Dendritic cell treated with granulocyte-macrophage colony-stimulating factor and Interleukin-4, amounts not matched to agents 40 ng/mL and 50 ng/mL, for 4 days (primary cell): Measurements from ENCODE around the gene PPARA.

Source experiments
- H3K27ac Mint-ChIP-seq: one replicate; pipeline ENCODE4 v1.8.0; 2022; ENCODE audit warnings: mild to moderate bottlenecking, mixed read lengths
- H3K27me3 Mint-ChIP-seq: one replicate; pipeline ENCODE4 v1.8.0; 2022; ENCODE audit warnings: mild to moderate bottlenecking, mixed read lengths
- H3K36me3 Mint-ChIP-seq: one replicate; pipeline ENCODE4 v1.8.0; 2022; ENCODE audit warnings: low read depth, mixed read lengths
- H3K4me1 Mint-ChIP-seq: one replicate; pipeline ENCODE4 v1.8.0; 2022; ENCODE audit warnings: low read depth, mixed read lengths
- H3K4me3 Mint-ChIP-seq: one replicate; pipeline ENCODE4 v1.8.0; 2022; ENCODE audit warnings: mild to moderate bottlenecking, moderate library complexity, mixed read lengths
- H3K9me3 Mint-ChIP-seq: one replicate; pipeline ENCODE4 v1.8.0; 2022; ENCODE audit warnings: mixed read lengths
- intact Hi-C: fragments of 100-400 bp; cut with micrococcal nuclease; formaldehyde crosslinking; loops from one replicate; pipeline ENCODE4 v1.15.0; 2022

Gene PPARA

GRCh38 chr22:46172522-46173110, 22.3 kb downstream of the PPARA start:
- Mint-ChIP-seq H3K27ac (no peak overlapping the region), H3K4me1 (peaks cover 26% of the 10 kb centered on the region), H3K9me3 (peaks cover 4% of the 10 kb centered on the region), H3K36me3 (peaks cover 42% of the 10 kb centered on the region), H3K27me3 (no peaks in the 10 kb centered on the region), H3K4me3 (no peak overlapping the region)
- intact Hi-C loops, result no loop called here

DNA sequence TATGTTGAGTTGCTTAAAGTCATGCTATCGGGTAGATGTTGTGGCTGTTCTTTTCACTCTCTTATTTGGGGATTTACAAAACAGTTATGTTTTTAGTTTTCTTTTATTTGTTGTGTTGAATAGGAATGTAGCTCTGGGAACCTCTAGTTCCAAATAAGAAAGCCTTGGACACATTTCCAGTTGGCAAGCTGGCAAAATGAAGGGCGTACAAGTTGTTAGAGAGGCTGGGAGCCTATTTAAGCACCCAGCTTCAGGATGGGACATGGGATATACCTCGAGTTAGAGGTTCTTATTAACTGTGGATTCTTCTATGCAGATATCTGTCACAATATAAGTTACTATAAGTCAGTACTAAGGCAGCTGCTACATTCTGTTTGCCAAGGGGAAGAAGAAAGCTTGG, 22.8 kb downstream of the PPARA start:
- Mint-ChIP-seq H3K9me3 (peaks cover 9% of the 10 kb centered on the region), H3K4me1 (peaks cover 26% of the 10 kb centered on the region), H3K27me3 (no peaks in the 10 kb centered on the region), H3K27ac (no peak overlapping the region), H3K36me3 (peaks cover 47% of the 10 kb centered on the region), H3K4me3 (no peak overlapping the region)
- intact Hi-C loops, result no loop called here

DNA sequence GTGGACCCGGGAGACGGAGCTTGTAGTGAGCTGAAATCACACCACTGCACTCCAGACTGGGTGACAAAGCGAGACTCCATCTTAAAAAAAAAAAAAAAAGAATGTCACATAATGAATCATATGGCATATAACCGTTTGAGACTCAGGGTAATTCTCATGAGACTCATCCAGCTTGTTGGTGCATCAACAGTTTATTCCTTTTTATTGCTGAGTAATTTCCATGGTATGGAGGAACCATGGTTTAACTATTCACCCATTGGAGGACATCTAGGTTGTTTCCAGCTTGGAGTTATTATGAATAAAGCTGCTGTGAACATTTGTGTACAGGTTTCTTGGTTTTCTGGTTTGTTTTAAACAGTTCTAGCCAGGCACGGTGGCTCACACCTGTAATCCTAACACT, 25.3 kb downstream of the PPARA start:
- no peak overlapping the region for H3K4me3 Mint-ChIP-seq
- intact Hi-C loops, result no loop called here
- no peaks in the 10 kb centered on the region for H3K27me3 Mint-ChIP-seq
- peaks cover 34% of the 10 kb centered on the region for H3K9me3 Mint-ChIP-seq
- H3K36me3 Mint-ChIP-seq, result peaks cover 63% of the 10 kb centered on the region
- peaks cover 21% of the 10 kb centered on the region for H3K4me1 Mint-ChIP-seq
- H3K27ac Mint-ChIP-seq, result no peak overlapping the region

DNA sequence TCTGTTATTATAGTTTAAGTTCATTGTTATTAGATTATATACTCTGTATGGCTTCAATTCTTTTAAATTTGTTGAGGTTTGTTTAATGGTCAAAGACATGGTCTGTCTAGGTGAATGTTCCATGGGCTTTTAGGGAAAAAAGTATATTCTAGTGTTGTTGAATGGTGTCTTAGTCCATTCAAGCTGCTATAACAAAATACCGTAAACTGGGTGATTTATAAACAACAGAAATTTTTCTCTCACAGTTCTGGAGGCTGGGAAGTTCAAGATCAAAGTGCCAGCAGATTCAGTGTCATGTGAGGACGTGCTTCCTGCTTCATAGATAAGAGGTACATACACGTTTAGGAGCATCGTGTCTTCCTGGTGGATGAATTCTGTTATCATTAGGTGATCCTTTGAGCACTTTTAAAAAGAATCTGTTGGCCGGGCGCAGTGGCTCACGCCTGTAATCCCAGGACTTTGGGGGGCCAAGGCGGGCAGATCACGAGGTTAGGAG, 26.2 kb downstream of the PPARA start:
- intact Hi-C loops, result no loop called here
- Mint-ChIP-seq H3K4me3 (no peak overlapping the region), H3K9me3 (peaks cover 43% of the 10 kb centered on the region), H3K27ac (no peak overlapping the region), H3K27me3 (no peaks in the 10 kb centered on the region), H3K4me1 (peaks cover 12% of the 10 kb centered on the region), H3K36me3 (peaks cover 67% of the 10 kb centered on the region)

DNA sequence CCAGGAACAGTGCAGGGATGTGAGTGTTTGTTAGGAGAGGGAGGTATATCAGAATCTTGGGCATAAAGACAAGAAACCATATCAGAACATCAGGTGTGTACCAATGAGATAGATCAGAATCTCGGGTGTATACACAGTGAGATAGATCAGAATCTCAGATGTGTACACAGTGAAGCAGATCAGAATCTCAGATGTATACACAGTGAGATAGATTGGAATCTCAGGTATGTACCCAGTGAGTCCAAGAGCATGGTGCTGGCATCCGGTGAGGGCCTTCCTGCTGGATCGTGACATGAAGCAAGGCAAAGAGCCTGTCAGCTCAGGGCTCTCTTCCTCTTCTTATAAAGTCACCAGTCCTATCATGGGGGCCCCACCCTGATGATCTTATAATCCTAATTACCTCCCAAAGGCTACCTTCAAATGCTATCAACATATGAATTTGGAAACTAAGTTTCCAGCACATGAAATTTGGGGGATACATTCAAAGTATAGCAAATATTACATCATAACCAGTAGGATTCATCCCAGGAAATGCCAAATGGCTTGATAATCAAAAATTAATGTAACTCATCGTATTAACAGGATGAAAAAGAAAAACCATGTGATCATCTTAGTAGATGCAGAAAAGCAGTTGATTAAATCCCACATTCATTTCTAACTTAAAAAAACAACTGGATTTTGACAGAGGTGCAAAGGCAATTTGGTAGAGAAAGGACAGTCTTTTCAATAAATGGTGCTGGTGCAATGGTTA, 28.6 kb downstream of the PPARA start:
- H3K4me3 Mint-ChIP-seq, result no peak overlapping the region
- peaks cover 44% of the 10 kb centered on the region for H3K9me3 Mint-ChIP-seq
- H3K27ac Mint-ChIP-seq, result no peak overlapping the region
- peaks cover 3% of the 10 kb centered on the region for H3K4me1 Mint-ChIP-seq
- peaks cover 79% of the 10 kb centered on the region for H3K36me3 Mint-ChIP-seq
- no peaks in the 10 kb centered on the region for H3K27me3 Mint-ChIP-seq
- intact Hi-C loops, result no loop called here

- Mint-ChIP-seq H3K36me3 (peaks cover 79% of the 10 kb centered on the region), H3K27ac (no peak overlapping the region), H3K4me3 (no peak overlapping the region), H3K9me3 (peaks cover 44% of the 10 kb centered on the region), H3K27me3 (no peaks in the 10 kb centered on the region), H3K4me1 (peaks cover 8% of the 10 kb centered on the region)
- intact Hi-C loops, result no loop called here
These were observed 29.4 kb downstream of the PPARA start for GRCh38 chr22:46179748-46180147.

GRCh38 chr22:46180370-46181137, 30.2 kb downstream of the PPARA start:
- intact Hi-C loops, result no loop called here
- Mint-ChIP-seq H3K9me3 (peaks cover 44% of the 10 kb centered on the region), H3K4me1 (peaks cover 16% of the 10 kb centered on the region), H3K4me3 (no peak overlapping the region), H3K36me3 (peaks cover 79% of the 10 kb centered on the region), H3K27ac (no peak overlapping the region), H3K27me3 (no peaks in the 10 kb centered on the region)

DNA sequence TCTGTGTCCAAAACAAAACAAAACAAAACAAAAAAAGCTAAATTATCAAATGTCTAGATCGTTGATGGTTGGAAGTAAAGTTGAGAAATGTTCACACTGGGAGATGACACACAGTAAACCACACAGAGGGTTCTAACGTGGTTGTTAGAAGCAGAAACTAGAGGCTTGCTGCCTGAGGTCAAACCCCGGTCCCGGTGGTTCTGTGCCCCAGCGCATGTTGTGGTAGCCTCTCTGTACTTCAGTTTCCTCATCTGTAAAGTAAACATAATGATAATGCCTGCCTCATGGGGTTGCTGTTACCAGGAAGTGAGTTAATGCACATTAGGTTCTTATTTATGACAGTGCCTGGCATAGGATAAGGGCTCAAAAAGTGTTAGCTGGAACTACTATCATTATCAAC, 33.4 kb downstream of the PPARA start:
- intact Hi-C loops, result no loop called here
- Mint-ChIP-seq H3K4me3 (no peak overlapping the region), H3K27me3 (no peaks in the 10 kb centered on the region), H3K9me3 (peaks cover 29% of the 10 kb centered on the region), H3K27ac (no peak overlapping the region), H3K36me3 (peaks cover 65% of the 10 kb centered on the region), H3K4me1 (peaks cover 16% of the 10 kb centered on the region)

DNA sequence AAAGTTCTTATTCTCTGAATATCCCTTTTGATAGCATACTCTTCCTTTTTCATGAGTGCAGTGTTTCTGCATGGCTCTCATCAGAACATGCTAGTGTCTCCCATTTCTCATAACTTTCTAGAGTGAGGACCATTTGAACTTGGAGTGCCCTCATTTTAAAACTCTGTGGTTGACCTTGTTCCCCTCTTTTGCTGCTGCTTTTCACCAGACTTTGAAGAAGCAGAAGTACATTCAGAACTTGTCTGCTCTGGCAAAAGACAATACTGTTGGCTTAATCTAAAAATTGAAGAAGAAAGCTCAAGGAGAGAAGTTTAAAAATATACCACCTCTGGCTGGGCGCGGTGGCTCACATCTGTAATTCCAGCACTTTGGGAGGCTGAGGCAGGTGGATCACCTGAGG, 35.0 kb downstream of the PPARA start:
- H3K36me3 Mint-ChIP-seq, result peaks cover 57% of the 10 kb centered on the region
- no peak overlapping the region for H3K27ac Mint-ChIP-seq
- intact Hi-C loops, result no loop called here
- H3K4me1 Mint-ChIP-seq, result peaks cover 18% of the 10 kb centered on the region
- peaks cover 14% of the 10 kb centered on the region for H3K9me3 Mint-ChIP-seq
- no peak overlapping the region for H3K4me3 Mint-ChIP-seq
- no peaks in the 10 kb centered on the region for H3K27me3 Mint-ChIP-seq

GRCh38 chr22:46187862-46188261, 37.5 kb downstream of the PPARA start:
- Mint-ChIP-seq H3K9me3 (no peaks in the 10 kb centered on the region), H3K36me3 (peaks cover 42% of the 10 kb centered on the region), H3K27ac (no peak overlapping the region), H3K4me1 (peaks cover 29% of the 10 kb centered on the region), H3K27me3 (no peaks in the 10 kb centered on the region), H3K4me3 (no peak overlapping the region)
- intact Hi-C loops, result no loop called here

- H3K9me3 Mint-ChIP-seq, result no peaks in the 10 kb centered on the region
- no peaks in the 10 kb centered on the region for H3K27me3 Mint-ChIP-seq
- no peak overlapping the region for H3K4me3 Mint-ChIP-seq
- no peak overlapping the region for H3K27ac Mint-ChIP-seq
- intact Hi-C loops, result no loop called here
- H3K36me3 Mint-ChIP-seq, result peaks cover 31% of the 10 kb centered on the region
- H3K4me1 Mint-ChIP-seq, result peaks cover 13% of the 10 kb centered on the region
These were observed 42.1 kb downstream of the PPARA start for GRCh38 chr22:46192210-46192993.

DNA sequence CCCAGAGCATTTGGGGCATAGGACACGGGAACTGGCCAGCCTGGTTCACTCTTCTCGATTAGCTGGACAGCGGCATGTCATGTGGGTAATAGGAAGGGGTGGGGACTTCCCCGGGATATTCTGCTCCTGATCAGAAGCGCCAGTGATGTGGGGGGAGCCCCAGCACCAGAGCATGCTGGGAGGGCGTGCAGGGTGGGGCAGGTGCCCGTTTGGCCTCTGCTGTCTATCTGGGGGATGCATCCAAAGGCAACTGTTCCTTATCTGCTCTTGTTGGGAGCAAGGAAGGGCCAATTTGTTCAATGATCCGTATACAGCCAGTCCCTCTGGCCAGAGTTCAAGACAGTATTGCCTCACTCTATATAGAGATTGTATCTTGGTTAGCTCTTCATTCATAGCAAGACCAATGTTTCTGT, 43.6 kb downstream of the PPARA start:
- Mint-ChIP-seq H3K36me3 (peaks cover 29% of the 10 kb centered on the region), H3K27ac (no peak overlapping the region), H3K4me1 (peaks cover 13% of the 10 kb centered on the region), H3K9me3 (no peaks in the 10 kb centered on the region), H3K4me3 (no peak overlapping the region), H3K27me3 (no peaks in the 10 kb centered on the region)
- intact Hi-C loops, result no loop called here

GRCh38 chr22:46195487-46196165, 45.3 kb downstream of the PPARA start:
- H3K9me3 Mint-ChIP-seq, result no peaks in the 10 kb centered on the region
- H3K36me3 Mint-ChIP-seq, result peaks cover 38% of the 10 kb centered on the region
- H3K4me1 Mint-ChIP-seq, result peaks cover 8% of the 10 kb centered on the region
- intact Hi-C loops, result no loop called here
- H3K4me3 Mint-ChIP-seq, result no peak overlapping the region
- no peak overlapping the region for H3K27ac Mint-ChIP-seq
- no peaks in the 10 kb centered on the region for H3K27me3 Mint-ChIP-seq
